GM12878 (cell line): ENCODE measurements around the gene FBLIM1.

Experiments
- JUND ChIP-seq: IDR thresholded peaks from 2 replicates; pipeline ENCODE4 v1.6.1; 2012; ENCODE audit warnings: low read depth, mild to moderate bottlenecking, low read length, improper control_type of control experiment, moderate library complexity
- SMC3 ChIP-seq: IDR thresholded peaks from 2 replicates; pipeline ENCODE4 v1.6.1; 2011; ENCODE audit warnings: low read length, improper control_type of control experiment, borderline replicate concordance
- USF1 ChIP-seq: IDR thresholded peaks from 2 replicates; pipeline ENCODE4 v1.6.1; 2011; ENCODE audit warnings: borderline replicate concordance, low read depth, mild to moderate bottlenecking, moderate library complexity, mixed read lengths, low read length; ENCODE audit not compliant: insufficient read depth; ENCODE audit errors: extremely low read length

GRCh38 chr1:15771836-15772515 is 13.4 kb downstream of the FBLIM1 start:
- TF ChIP-seq USF1 (no peak), SMC3 (no peak), JUND (no peak)
